Endothelial cell of umbilical vein (primary cell): ENCODE measurements around the gene KIAA1217. TPM values are rescaled to one million over a fixed set of nuclear protein-coding genes. Genes with fewer than 3 reads are reported as not detected.

Source experiments
- BruUV-seq: library from RNA; stranded (reverse); fragments of 400-500 nt; replicated peaks from 2 replicates; lab custom pipeline; 2021; lab: Mats Ljungman, UMichigan
- CTCF ChIA-PET: fragments of 300-600, 350-600 bp; sonication (Branson Sonifier 250); formaldehyde crosslinking; loops from one replicate; lab custom pipeline; 2021; ENCODE audit warnings: antibody characterized with exemption, inconsistent platforms; lab: Charles Lee
- POLR2A ChIA-PET: fragments of 300-600, 350-600 bp; sonication (Branson Sonifier 250); formaldehyde crosslinking; loops from one replicate; lab custom pipeline; 2021; ENCODE audit warnings: antibody characterized with exemption, inconsistent platforms; lab: Charles Lee
- DNase-seq: peaks from one replicate; pipeline ENCODE4 v3.0.0-alpha.2; 2011; ENCODE audit warnings: low read depth, low spot score
- FAIRE-seq: peaks from 2 replicates; lab custom pipeline; 2011; peaks lifted over from hg19 to GRCh38; lab: Jason Lieb, UNC
- H2AFZ ChIP-seq: 2 replicates; pipeline ENCODE4 v1.6.0; 2012; ENCODE audit warnings: low read depth, low read length, control low read depth, inconsistent platforms
- H3K27ac ChIP-seq: 2 replicates; pipeline ENCODE4 v1.5.1; 2011; ENCODE audit warnings: low read depth, mild to moderate bottlenecking, control low read depth, low read length, moderate library complexity; ENCODE audit not compliant: insufficient read depth
- H3K27me3 ChIP-seq, 2 experiments: 2 replicates each; pipeline versions ENCODE4 v1.6.0 to v1.6.1; 2011; ENCODE audit warnings: low read length in 2 of 2, mixed read lengths in 1 of 2; ENCODE audit not compliant: control insufficient read depth in 2 of 2, insufficient read depth in 2 of 2
- H3K36me3 ChIP-seq, 2 experiments: 2 replicates in 1 of 2; 3 replicates in 1 of 2; pipeline ENCODE4 v1.5.1; 2011; ENCODE audit warnings: low read length in 2 of 2, mild to moderate bottlenecking in 1 of 2, moderate library complexity in 1 of 2; ENCODE audit not compliant: control insufficient read depth in 2 of 2, insufficient read depth in 2 of 2; ENCODE audit errors: extremely low read depth in 1 of 2
- H3K4me1 ChIP-seq: 3 replicates; pipeline ENCODE4 v1.5.1; 2011; ENCODE audit warnings: mild to moderate bottlenecking, low read length; ENCODE audit not compliant: control insufficient read depth, insufficient read depth; ENCODE audit errors: extremely low read depth
- H3K4me2 ChIP-seq: 2 replicates; pipeline ENCODE4 v1.6.1; 2011; ENCODE audit warnings: low read length, control low read depth, mixed read lengths; ENCODE audit not compliant: insufficient read depth
- H3K4me3 ChIP-seq, 3 experiments: fragments of 200-600 bp in 1 of 3; sonication (generic), shearing (Covaris generic) in 1 of 3; replicated peaks in 1 of 3; 2 replicates each; pipeline ENCODE4 v1.5.1; 2011 to 2016; ENCODE audit warnings: control low read depth in 3 of 3, low read length in 3 of 3, mild to moderate bottlenecking in 2 of 3, inconsistent platforms in 1 of 3, low read depth in 1 of 3, moderate library complexity in 1 of 3; ENCODE audit not compliant: insufficient read depth in 1 of 3
- H3K79me2 ChIP-seq: 2 replicates; pipeline ENCODE4 v1.6.0; 2012; ENCODE audit warnings: low read length, inconsistent platforms; ENCODE audit not compliant: control insufficient read depth, insufficient read depth
- H3K9ac ChIP-seq: replicated peaks from 2 replicates; pipeline ENCODE3; 2011; ENCODE audit warnings: low read length, control low read depth; ENCODE audit not compliant: insufficient read depth; ENCODE audit errors: extremely low read depth
- H3K9me1 ChIP-seq: replicated peaks from 3 replicates; pipeline ENCODE4 v1.6.0; 2011; ENCODE audit warnings: mild to moderate bottlenecking, low read length; ENCODE audit not compliant: control insufficient read depth, insufficient read depth; ENCODE audit errors: extremely low read depth
- H3K9me3 ChIP-seq: replicated peaks from 2 replicates; pipeline ENCODE4 v1.5.1; 2012; ENCODE audit warnings: low read length, inconsistent platforms; ENCODE audit not compliant: control insufficient read depth, insufficient read depth
- H4K20me1 ChIP-seq: replicated peaks from 2 replicates; pipeline ENCODE3; 2011; ENCODE audit warnings: mild to moderate bottlenecking, low read length; ENCODE audit not compliant: control insufficient read depth, insufficient read depth; ENCODE audit errors: extremely low read depth
- EZH2 ChIP-seq: IDR thresholded peaks from 2 replicates; pipeline ENCODE4 v1.6.1; 2012; ENCODE audit warnings: borderline replicate concordance, low read depth, mild to moderate bottlenecking, moderate library complexity, low read length, inconsistent platforms; ENCODE audit not compliant: severe bottlenecking
- FOS ChIP-seq: IDR thresholded peaks from 2 replicates; pipeline ENCODE4 v1.6.1; 2011; ENCODE audit warnings: mild to moderate bottlenecking, low read length, moderate library complexity, borderline replicate concordance; ENCODE audit not compliant: insufficient read depth
- GATA2 ChIP-seq: IDR thresholded peaks from 2 replicates; pipeline ENCODE4 v1.7.0; 2011; ENCODE audit warnings: low read depth, mild to moderate bottlenecking, moderate library complexity, mixed read lengths, low read length; ENCODE audit not compliant: insufficient read length, insufficient read depth
- JUN ChIP-seq: IDR thresholded peaks from 2 replicates; pipeline ENCODE4 v1.6.1; 2011; ENCODE audit warnings: borderline replicate concordance, low read depth; ENCODE audit not compliant: insufficient read length, insufficient read depth
- MYC ChIP-seq: IDR thresholded peaks from one replicate; pipeline ENCODE4 v1.6.1; 2011; ENCODE audit warnings: mild to moderate bottlenecking, low read depth, low read length
- POLR2A ChIP-seq: IDR thresholded peaks from 2 replicates; pipeline ENCODE4 v1.6.1; 2012; ENCODE audit warnings: low read depth, mild to moderate bottlenecking, control low read depth, low read length
- POLR2AphosphoS5 ChIP-seq: IDR thresholded peaks from 2 replicates; pipeline ENCODE4 v1.6.1; 2012; ENCODE audit warnings: low read depth, mild to moderate bottlenecking, control low read depth, low read length, moderate library complexity; ENCODE audit not compliant: insufficient read depth
- dilution Hi-C: fragments of 300-500 bp; cut with MboI; formaldehyde crosslinking; loops from one replicate; pipeline ENCODE4 v1.15.0; 2019; ENCODE audit warnings: low sequenced_read_pairs; ENCODE audit not compliant: extremely low pct_ligation_motif_present
- intact Hi-C: fragments of 100-400 bp; cut with micrococcal nuclease; formaldehyde crosslinking; loops from one replicate; pipeline ENCODE4 v1.10.0; 2022
- polyA plus RNA-seq, 4 experiments: library from polyadenylated mRNA; depleted of rRNA in 3 of 4; stranded (reverse) in 3 of 4; unstranded in 1 of 4; fragments of >200 nt; gene quantifications; 2 replicates each; pipeline versions ENCODE4 v1.2.1 to v1.2.3, GENCODE V29; 2011 to 2012; ENCODE audit warnings: missing spikeins in 1 of 4
- total RNA-seq: library from RNA; stranded (reverse); gene quantifications from 2 replicates; pipeline ENCODE4 v1.2.3, GENCODE V29; 2021
- TF ChIP-seq, protein P1 (sequence below), 2 donors: IDR thresholded peaks; 1 replicate in 1 of 2; 2 replicates in 1 of 2; pipeline ENCODE4 v1.5.1; 2011; ENCODE audit warnings: low read length in 2 of 2, mild to moderate bottlenecking in 2 of 2, moderate library complexity in 2 of 2, control low read depth in 1 of 2, inconsistent platforms in 1 of 2, low read depth in 1 of 2; ENCODE audit not compliant: insufficient read depth in 1 of 2; ENCODE audit errors: extremely low read depth in 1 of 2
- TF ChIP-seq, protein P2 (sequence below): IDR thresholded peaks from 2 replicates; pipeline ENCODE4 v1.6.1; 2011; ENCODE audit not compliant: insufficient read depth, insufficient read length

KIAA1217 gene
- total and polyA plus RNA-seq, 2 donors (not counting 3 experiments of a cell fraction or from before 2014, with no cell fraction given): 0.83 to 10.3 TPM

DNA sequence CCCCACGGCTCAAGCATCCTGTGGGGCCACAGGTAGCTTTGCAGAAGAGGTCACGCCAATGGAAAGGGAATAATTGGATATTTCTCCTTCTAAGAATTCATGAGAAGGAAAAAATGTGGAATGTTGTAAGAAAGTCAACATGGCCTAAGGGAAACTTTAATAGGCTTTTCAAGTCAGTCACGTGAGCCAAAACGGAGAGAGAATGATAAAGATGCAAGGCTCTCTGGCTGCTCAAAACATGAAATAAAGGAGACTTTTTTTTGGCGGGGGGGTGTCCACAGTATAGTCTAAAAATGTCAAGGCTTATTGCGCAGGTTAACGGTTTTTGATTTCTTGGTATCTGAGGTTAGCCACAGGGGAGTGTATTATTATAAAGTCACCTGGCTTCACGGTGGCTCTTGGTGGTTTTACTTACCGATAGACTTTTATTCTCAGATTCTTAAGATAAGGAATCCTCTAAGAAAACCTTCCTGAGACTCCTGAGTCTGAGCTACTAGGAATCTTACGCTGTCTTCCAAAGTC is 366.6 kb downstream of the KIAA1217 start:
- TF ChIP-seq, protein P1, sequence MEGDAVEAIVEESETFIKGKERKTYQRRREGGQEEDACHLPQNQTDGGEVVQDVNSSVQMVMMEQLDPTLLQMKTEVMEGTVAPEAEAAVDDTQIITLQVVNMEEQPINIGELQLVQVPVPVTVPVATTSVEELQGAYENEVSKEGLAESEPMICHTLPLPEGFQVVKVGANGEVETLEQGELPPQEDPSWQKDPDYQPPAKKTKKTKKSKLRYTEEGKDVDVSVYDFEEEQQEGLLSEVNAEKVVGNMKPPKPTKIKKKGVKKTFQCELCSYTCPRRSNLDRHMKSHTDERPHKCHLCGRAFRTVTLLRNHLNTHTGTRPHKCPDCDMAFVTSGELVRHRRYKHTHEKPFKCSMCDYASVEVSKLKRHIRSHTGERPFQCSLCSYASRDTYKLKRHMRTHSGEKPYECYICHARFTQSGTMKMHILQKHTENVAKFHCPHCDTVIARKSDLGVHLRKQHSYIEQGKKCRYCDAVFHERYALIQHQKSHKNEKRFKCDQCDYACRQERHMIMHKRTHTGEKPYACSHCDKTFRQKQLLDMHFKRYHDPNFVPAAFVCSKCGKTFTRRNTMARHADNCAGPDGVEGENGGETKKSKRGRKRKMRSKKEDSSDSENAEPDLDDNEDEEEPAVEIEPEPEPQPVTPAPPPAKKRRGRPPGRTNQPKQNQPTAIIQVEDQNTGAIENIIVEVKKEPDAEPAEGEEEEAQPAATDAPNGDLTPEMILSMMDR (IDR thresholded peaks at IDR 0.05; ENCODE audit: extremely low read depth in 1 of 2, insufficient read depth in 1 of 2, low read depth in 1 of 2, low read length in 2 of 2): no peak
- TF ChIP-seq, protein P2, sequence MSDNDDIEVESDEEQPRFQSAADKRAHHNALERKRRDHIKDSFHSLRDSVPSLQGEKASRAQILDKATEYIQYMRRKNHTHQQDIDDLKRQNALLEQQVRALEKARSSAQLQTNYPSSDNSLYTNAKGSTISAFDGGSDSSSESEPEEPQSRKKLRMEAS: no peak
- TF ChIP-seq EZH2 (no peak), GATA2 (no peak), FOS (no peak), POLR2AphosphoS5 (no peak), POLR2A (no peak), MYC (no peak), JUN (no peak)
- H3K9ac ChIP-seq: no peak overlapping the region
- FAIRE-seq (no peak), DNase-seq (no peak)
- H3K36me3 ChIP-seq: no peaks in the 10 kb centered on the region
- H2AFZ ChIP-seq: no peak overlapping the region
- dilution Hi-C loops (no loop called here), intact Hi-C loops (no loop called here)
- H3K79me2 ChIP-seq: no peaks in the 10 kb centered on the region
- POLR2A ChIA-PET: no interaction called here
- CTCF ChIA-PET: interaction anchor here (1.0 kb wide), 1 partner anchor 42 kb away, joined by 3 read pairs; no protein-coding TSS in a partner anchor
- no peaks in the 10 kb centered on the region for H3K27me3 ChIP-seq
- H3K9me3 ChIP-seq: no peaks in the 10 kb centered on the region
- H3K9me1 ChIP-seq: no peaks in the 10 kb centered on the region
- no peak overlapping the region for H3K27ac ChIP-seq
- BruUV-seq: no TSS peak
- no peak overlapping the region for H3K4me2 ChIP-seq
- H3K4me3 ChIP-seq: no peak overlapping the region
- H3K4me1 ChIP-seq: no peaks in the 10 kb centered on the region
- H4K20me1 ChIP-seq: no peaks in the 10 kb centered on the region
